CD14-positive monocyte (primary cell): ENCODE measurements around the gene SFXN2. TPM values are rescaled to one million over a fixed set of nuclear protein-coding genes. Genes with fewer than 3 reads are reported as not detected.

ENCODE experiments used
- DNase-seq, 3 donors: peaks; one replicate each; pipeline ENCODE4 v3.0.0-alpha.2; 2011 to 2022
- H2AFZ ChIP-seq: 2 replicates; pipeline ENCODE4 v1.6.0; 2012; ENCODE audit warnings: mild to moderate bottlenecking, low read depth, low read length, inconsistent platforms; ENCODE audit not compliant: insufficient read depth, poor library complexity, severe bottlenecking
- H3K27ac ChIP-seq, 2 donors: 1 replicate in 1 of 2; 2 replicates in 1 of 2; pipeline ENCODE4 v1.5.1; 2012 to 2013; ENCODE audit warnings: low read length in 2 of 2, control low read depth in 1 of 2, inconsistent platforms in 1 of 2, low read depth in 1 of 2, mild to moderate bottlenecking in 1 of 2
- H3K27me3 ChIP-seq, 2 donors: one replicate each; pipeline versions ENCODE4 v1.6.0 to v1.6.1; 2011 to 2013; ENCODE audit warnings: low read length in 2 of 2; ENCODE audit not compliant: control insufficient read depth in 2 of 2, insufficient read depth in 2 of 2
- H3K36me3 ChIP-seq, 2 donors: replicated peaks in 1 of 2; 1 replicate in 1 of 2; 2 replicates in 1 of 2; pipeline versions ENCODE4 v1.5.1 to v1.6.1; 2012 to 2013; ENCODE audit warnings: low read length in 2 of 2, control low read depth in 1 of 2, inconsistent platforms in 1 of 2, mild to moderate bottlenecking in 1 of 2; ENCODE audit not compliant: insufficient read depth in 2 of 2, control insufficient read depth in 1 of 2
- H3K4me1 ChIP-seq, 2 donors: 1 replicate in 1 of 2; 2 replicates in 1 of 2; pipeline versions ENCODE4 v1.5.1 to v1.6.1; 2012 to 2013; ENCODE audit warnings: low read length in 2 of 2, control low read depth in 1 of 2, inconsistent platforms in 1 of 2, mild to moderate bottlenecking in 1 of 2, moderate library complexity in 1 of 2; ENCODE audit not compliant: insufficient read depth in 2 of 2, control insufficient read depth in 1 of 2
- H3K4me2 ChIP-seq: replicated peaks from 2 replicates; pipeline ENCODE3; 2012; ENCODE audit warnings: low read length, moderate library complexity, mild to moderate bottlenecking; ENCODE audit not compliant: poor library complexity, severe bottlenecking; ENCODE audit errors: extremely low read depth
- H3K4me3 ChIP-seq, 3 experiments: fragments of 200-600 bp in 1 of 3; sonication (generic) in 1 of 3; replicated peaks in 1 of 3; 1 replicate in 2 of 3; 2 replicates in 1 of 3; pipeline ENCODE4 v1.5.1; 2011 to 2013; ENCODE audit warnings: low read length in 3 of 3, mild to moderate bottlenecking in 3 of 3, control low read depth in 2 of 3, low read depth in 2 of 3, inconsistent platforms in 1 of 3, moderate library complexity in 1 of 3
- H3K79me2 ChIP-seq: 2 replicates; pipeline ENCODE4 v1.6.0; 2012; ENCODE audit warnings: mild to moderate bottlenecking, control low read depth, inconsistent platforms, low read length, moderate library complexity; ENCODE audit not compliant: insufficient read depth
- H3K9ac ChIP-seq: 2 replicates; pipeline ENCODE4 v1.6.0; 2017; ENCODE audit warnings: low read length, mild to moderate bottlenecking; ENCODE audit not compliant: insufficient read depth, poor library complexity, severe bottlenecking
- H3K9me3 ChIP-seq, 2 donors: replicated peaks in 1 of 2; 1 replicate in 1 of 2; 2 replicates in 1 of 2; pipeline versions ENCODE4 v1.5.1 to v1.6.1; 2012 to 2013; ENCODE audit warnings: low read length in 2 of 2, control low read depth in 1 of 2; ENCODE audit not compliant: control insufficient read depth in 1 of 2, insufficient read depth in 1 of 2
- H4K20me1 ChIP-seq: 2 replicates; pipeline ENCODE4 v1.6.0; 2012; ENCODE audit warnings: mild to moderate bottlenecking, low read length, control low read depth, moderate library complexity; ENCODE audit not compliant: insufficient read depth
- H3K27ac Mint-ChIP-seq, 7 donors: one replicate each; pipeline ENCODE4 v1.8.0; 2020; ENCODE audit warnings: mild to moderate bottlenecking in 7 of 7, mixed read lengths in 7 of 7, moderate library complexity in 6 of 7, inconsistent platforms in 2 of 7
- H3K27me3 Mint-ChIP-seq, 3 donors: one replicate each; pipeline ENCODE4 v1.8.0; 2021 to 2022; ENCODE audit warnings: low read depth in 3 of 3, mild to moderate bottlenecking in 3 of 3, mixed read lengths in 3 of 3, moderate library complexity in 3 of 3, inconsistent platforms in 1 of 3
- H3K36me3 Mint-ChIP-seq, 2 donors: one replicate each; pipeline ENCODE4 v1.8.0; 2020; ENCODE audit warnings: mixed read lengths in 2 of 2, inconsistent platforms in 1 of 2, mild to moderate bottlenecking in 1 of 2
- H3K4me1 Mint-ChIP-seq: one replicate; pipeline ENCODE4 v1.8.0; 2020; ENCODE audit warnings: mild to moderate bottlenecking, mixed read lengths
- H3K4me3 Mint-ChIP-seq, 2 donors: one replicate each; pipeline ENCODE4 v1.8.0; 2020; ENCODE audit warnings: mild to moderate bottlenecking in 2 of 2, mixed read lengths in 2 of 2, moderate library complexity in 1 of 2
- H3K9me3 Mint-ChIP-seq, 7 donors: one replicate each; pipeline ENCODE4 v1.8.0; 2020 to 2022; ENCODE audit warnings: mixed read lengths in 7 of 7, mild to moderate bottlenecking in 6 of 7, moderate library complexity in 6 of 7, inconsistent platforms in 2 of 7
- CTCF ChIP-seq: fragments of 200-600 bp; IDR thresholded peaks from one replicate; pipeline ENCODE4 v1.8.0; 2022; ENCODE audit warnings: antibody characterized with exemption, mild to moderate bottlenecking
- WGBS: methylation state at CpG from one replicate; pipeline ENCODE4 v1.1.5; 2013; ENCODE audit warnings: missing lambda C conversion rate; ENCODE audit not compliant: insufficient coverage; 5-methylcytosine and 5-hydroxymethylcytosine counted together
- intact Hi-C, 2 donors: fragments of 100-400 bp; cut with micrococcal nuclease; formaldehyde crosslinking; loops; one replicate each; pipeline versions ENCODE4 v1.15.0 to v1.15.1; 2023
- polyA plus RNA-seq, 3 donors: library from polyadenylated mRNA; depleted of rRNA in 1 of 3; unstranded in 2 of 3; stranded (reverse) in 1 of 3; fragments of 300-500 nt in 2 of 3; fragments of >200 nt in 1 of 3; fragmentation: Illumina TruSeq in 2 of 3; gene quantifications; 1 replicate in 2 of 3; 2 replicates in 1 of 3; pipeline ENCODE4 v1.2.3, GENCODE V29; 2012 to 2021

The SFXN2 gene
- polyA plus RNA-seq, 3 donors = 1.3 to 2.0 (median 1.8) TPM

DNA sequence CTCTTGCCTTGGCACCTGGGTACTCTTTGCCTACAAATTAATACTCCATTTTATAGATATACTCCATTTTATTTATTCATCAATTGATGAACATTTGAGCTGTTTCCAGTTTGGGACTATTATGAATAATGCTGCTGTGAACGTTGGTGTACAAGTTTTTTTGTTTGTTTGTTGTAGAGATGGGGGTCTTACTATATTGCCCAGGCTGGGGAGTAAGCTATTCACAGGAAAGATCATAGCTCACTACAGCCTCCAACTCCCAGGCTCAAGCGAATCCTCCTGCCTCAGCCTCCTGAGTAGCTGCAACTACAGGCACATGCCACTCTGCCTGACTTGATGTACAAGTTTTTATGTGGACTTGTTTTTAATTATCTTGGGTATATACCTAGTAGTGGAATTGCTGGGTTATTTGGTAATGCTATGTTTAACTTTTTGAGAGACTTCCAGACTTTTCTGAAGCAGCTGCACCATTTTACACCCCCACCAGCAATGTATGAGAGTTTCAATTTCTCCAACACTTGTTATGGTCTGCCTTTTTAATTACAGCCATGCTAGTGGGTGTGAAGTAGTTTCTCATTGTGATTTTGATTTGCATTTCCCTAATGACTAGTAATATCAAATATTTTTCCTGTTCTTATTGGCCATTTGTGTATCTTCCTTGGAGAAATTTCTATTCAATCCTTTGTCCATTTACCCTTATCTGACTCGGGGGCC is 45.2 kb downstream of the SFXN2 start:
- H3K4me2 ChIP-seq = no peak overlapping the region
- Mint-ChIP-seq H3K9me3 (peaks cover 0 to 4% (median 0%) of the 10 kb centered on the region in 7 donors), H3K4me3 (no peak overlapping the region), H3K4me1 (peaks cover 22% of the 10 kb centered on the region), H3K27ac (no peak overlapping the region), H3K36me3 (peaks cover 44 to 59% of the 10 kb centered on the region in 2 donors), H3K27me3 (peaks cover 0 to 2% (median 0%) of the 10 kb centered on the region in 3 donors)
- peaks cover 76% of the 10 kb centered on the region for H4K20me1 ChIP-seq
- H3K4me1 ChIP-seq = peaks cover 6% of the 10 kb centered on the region in 2 donors
- no peak overlapping the region for H3K4me3 ChIP-seq
- no peak overlapping the region for H3K9ac ChIP-seq
- TF ChIP-seq CTCF = no peak
- peaks cover 13 to 35% of the 10 kb centered on the region in 2 donors for H3K36me3 ChIP-seq
- H3K27ac ChIP-seq = no peak overlapping the region
- DNase-seq = no peak
- 100% methylated on average over 1 of the region's 3 CpGs for WGBS
- no peak overlapping the region for H2AFZ ChIP-seq
- peaks cover 80% of the 10 kb centered on the region for H3K79me2 ChIP-seq
- no peaks in the 10 kb centered on the region for H3K9me3 ChIP-seq
- H3K27me3 ChIP-seq = no peaks in the 10 kb centered on the region
- intact Hi-C loops = loop anchor here in 1 of 2 donors (10.0 kb wide), 1 partner anchor 45 kb away; no protein-coding TSS in a partner anchor

- H3K4me3 ChIP-seq = no peak overlapping the region
- no peaks in the 10 kb centered on the region for H3K9me3 ChIP-seq
- DNase-seq = no peak
- no peak overlapping the region for H3K4me2 ChIP-seq
- Mint-ChIP-seq H3K27ac (peak overlapping the region in 2 of 7 donors; percentile 10 to 23), H3K4me3 (no peak overlapping the region), H3K4me1 (peaks cover 17% of the 10 kb centered on the region), H3K27me3 (peaks cover 0 to 2% (median 0%) of the 10 kb centered on the region in 3 donors), H3K9me3 (peaks cover 0 to 4% (median 0%) of the 10 kb centered on the region in 7 donors), H3K36me3 (peaks cover 50 to 64% of the 10 kb centered on the region in 2 donors)
- H3K79me2 ChIP-seq = peaks cover 73% of the 10 kb centered on the region
- no peak overlapping the region for H3K9ac ChIP-seq
- H4K20me1 ChIP-seq = peaks cover 81% of the 10 kb centered on the region
- intact Hi-C loops = no loop called here
- WGBS = no CpG with 5 or more reads among the region's 4 CpGs
- peaks cover 23 to 46% of the 10 kb centered on the region in 2 donors for H3K36me3 ChIP-seq
- peaks cover 5 to 6% of the 10 kb centered on the region in 2 donors for H3K4me1 ChIP-seq
- H3K27me3 ChIP-seq = no peaks in the 10 kb centered on the region
- TF ChIP-seq CTCF = no peak
- H2AFZ ChIP-seq = no peak overlapping the region
- no peak overlapping the region for H3K27ac ChIP-seq
Observed at GRCh38 chr10:102761981-102762380, 47.5 kb downstream of the SFXN2 start.
